ENCODE results near the gene BRD9.

DNA sequence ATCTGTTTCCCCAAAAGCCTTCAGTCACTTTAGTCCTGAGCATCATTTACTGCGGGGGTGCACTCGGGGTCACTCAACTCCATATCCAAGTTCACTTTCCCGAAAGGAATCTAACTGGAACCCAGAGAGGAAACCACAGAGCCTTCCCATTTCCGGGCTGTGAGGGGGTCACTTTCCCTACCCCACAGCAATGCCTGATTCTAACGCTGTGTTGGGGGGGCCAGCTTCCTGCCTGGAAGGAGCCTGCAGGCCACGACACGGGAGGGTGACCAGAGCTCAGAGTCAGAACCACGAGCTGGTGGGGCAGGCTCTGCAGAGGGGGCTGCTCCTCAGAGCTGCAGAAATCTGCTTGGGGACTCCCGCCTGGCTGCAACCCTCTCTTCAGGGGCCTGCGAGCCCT, 20.3 kb downstream of the BRD9 start:
- TF ChIP-seq U2AF2 (IDR thresholded peaks at IDR 0.05; ENCODE audit: low read depth, low read length) (no peak), YY1 (IDR thresholded peaks at IDR 0.05; ENCODE audit: insufficient read depth, insufficient replicate concordance, low read depth, low read length) (no peak), RXRA (CRISPR knock-in tag; IDR thresholded peaks at IDR 0.05) (no peak), SP1 (IDR thresholded peaks at IDR 0.05) (no peak), SP1 (CRISPR knock-in tag; IDR thresholded peaks at IDR 0.05) (no peak), ZBTB7B (CRISPR knock-in tag; IDR thresholded peaks at IDR 0.05) (no peak), ZNF556 (CRISPR knock-in tag; IDR thresholded peaks at IDR 0.05; ENCODE audit: borderline replicate concordance) (no peak), XRCC5 (optimal IDR thresholded peaks at IDR 0.05; ENCODE audit: low read length) (no peak), ZNF121 (CRISPR knock-in tag; IDR thresholded peaks at IDR 0.05) (no peak)
- TF ChIP-seq, protein P1, sequence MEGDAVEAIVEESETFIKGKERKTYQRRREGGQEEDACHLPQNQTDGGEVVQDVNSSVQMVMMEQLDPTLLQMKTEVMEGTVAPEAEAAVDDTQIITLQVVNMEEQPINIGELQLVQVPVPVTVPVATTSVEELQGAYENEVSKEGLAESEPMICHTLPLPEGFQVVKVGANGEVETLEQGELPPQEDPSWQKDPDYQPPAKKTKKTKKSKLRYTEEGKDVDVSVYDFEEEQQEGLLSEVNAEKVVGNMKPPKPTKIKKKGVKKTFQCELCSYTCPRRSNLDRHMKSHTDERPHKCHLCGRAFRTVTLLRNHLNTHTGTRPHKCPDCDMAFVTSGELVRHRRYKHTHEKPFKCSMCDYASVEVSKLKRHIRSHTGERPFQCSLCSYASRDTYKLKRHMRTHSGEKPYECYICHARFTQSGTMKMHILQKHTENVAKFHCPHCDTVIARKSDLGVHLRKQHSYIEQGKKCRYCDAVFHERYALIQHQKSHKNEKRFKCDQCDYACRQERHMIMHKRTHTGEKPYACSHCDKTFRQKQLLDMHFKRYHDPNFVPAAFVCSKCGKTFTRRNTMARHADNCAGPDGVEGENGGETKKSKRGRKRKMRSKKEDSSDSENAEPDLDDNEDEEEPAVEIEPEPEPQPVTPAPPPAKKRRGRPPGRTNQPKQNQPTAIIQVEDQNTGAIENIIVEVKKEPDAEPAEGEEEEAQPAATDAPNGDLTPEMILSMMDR (CRISPR knock-in tag; IDR thresholded peaks at IDR 0.05), result no peak
- TF ChIP-seq, protein P2, sequence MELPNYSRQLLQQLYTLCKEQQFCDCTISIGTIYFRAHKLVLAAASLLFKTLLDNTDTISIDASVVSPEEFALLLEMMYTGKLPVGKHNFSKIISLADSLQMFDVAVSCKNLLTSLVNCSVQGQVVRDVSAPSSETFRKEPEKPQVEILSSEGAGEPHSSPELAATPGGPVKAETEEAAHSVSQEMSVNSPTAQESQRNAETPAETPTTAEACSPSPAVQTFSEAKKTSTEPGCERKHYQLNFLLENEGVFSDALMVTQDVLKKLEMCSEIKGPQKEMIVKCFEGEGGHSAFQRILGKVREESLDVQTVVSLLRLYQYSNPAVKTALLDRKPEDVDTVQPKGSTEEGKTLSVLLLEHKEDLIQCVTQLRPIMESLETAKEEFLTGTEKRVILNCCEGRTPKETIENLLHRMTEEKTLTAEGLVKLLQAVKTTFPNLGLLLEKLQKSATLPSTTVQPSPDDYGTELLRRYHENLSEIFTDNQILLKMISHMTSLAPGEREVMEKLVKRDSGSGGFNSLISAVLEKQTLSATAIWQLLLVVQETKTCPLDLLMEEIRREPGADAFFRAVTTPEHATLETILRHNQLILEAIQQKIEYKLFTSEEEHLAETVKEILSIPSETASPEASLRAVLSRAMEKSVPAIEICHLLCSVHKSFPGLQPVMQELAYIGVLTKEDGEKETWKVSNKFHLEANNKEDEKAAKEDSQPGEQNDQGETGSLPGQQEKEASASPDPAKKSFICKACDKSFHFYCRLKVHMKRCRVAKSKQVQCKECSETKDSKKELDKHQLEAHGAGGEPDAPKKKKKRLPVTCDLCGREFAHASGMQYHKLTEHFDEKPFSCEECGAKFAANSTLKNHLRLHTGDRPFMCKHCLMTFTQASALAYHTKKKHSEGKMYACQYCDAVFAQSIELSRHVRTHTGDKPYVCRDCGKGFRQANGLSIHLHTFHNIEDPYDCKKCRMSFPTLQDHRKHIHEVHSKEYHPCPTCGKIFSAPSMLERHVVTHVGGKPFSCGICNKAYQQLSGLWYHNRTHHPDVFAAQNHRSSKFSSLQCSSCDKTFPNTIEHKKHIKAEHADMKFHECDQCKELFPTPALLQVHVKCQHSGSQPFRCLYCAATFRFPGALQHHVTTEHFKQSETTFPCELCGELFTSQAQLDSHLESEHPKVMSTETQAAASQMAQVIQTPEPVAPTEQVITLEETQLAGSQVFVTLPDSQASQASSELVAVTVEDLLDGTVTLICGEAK (IDR thresholded peaks at IDR 0.05), result no peak
- TF ChIP-seq, protein P2 (CRISPR knock-in tag; IDR thresholded peaks at IDR 0.05), result no peak
- TF ChIP-seq, protein P3, sequence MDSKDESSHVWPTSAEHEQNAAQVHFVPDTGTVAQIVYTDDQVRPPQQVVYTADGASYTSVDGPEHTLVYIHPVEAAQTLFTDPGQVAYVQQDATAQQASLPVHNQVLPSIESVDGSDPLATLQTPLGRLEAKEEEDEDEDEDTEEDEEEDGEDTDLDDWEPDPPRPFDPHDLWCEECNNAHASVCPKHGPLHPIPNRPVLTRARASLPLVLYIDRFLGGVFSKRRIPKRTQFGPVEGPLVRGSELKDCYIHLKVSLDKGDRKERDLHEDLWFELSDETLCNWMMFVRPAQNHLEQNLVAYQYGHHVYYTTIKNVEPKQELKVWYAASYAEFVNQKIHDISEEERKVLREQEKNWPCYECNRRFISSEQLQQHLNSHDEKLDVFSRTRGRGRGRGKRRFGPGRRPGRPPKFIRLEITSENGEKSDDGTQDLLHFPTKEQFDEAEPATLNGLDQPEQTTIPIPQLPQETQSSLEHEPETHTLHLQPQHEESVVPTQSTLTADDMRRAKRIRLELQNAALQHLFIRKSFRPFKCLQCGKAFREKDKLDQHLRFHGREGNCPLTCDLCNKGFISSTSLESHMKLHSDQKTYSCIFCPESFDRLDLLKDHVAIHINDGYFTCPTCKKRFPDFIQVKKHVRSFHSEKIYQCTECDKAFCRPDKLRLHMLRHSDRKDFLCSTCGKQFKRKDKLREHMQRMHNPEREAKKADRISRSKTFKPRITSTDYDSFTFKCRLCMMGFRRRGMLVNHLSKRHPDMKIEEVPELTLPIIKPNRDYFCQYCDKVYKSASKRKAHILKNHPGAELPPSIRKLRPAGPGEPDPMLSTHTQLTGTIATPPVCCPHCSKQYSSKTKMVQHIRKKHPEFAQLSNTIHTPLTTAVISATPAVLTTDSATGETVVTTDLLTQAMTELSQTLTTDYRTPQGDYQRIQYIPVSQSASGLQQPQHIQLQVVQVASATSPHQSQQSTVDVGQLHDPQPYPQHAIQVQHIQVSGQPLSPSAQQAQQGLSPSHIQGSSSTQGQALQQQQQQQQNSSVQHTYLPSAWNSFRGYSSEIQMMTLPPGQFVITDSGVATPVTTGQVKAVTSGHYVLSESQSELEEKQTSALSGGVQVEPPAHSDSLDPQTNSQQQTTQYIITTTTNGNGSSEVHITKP (CRISPR knock-in tag; IDR thresholded peaks at IDR 0.05; ENCODE audit: low read depth), result no peak
- TF ChIP-seq, protein P4, sequence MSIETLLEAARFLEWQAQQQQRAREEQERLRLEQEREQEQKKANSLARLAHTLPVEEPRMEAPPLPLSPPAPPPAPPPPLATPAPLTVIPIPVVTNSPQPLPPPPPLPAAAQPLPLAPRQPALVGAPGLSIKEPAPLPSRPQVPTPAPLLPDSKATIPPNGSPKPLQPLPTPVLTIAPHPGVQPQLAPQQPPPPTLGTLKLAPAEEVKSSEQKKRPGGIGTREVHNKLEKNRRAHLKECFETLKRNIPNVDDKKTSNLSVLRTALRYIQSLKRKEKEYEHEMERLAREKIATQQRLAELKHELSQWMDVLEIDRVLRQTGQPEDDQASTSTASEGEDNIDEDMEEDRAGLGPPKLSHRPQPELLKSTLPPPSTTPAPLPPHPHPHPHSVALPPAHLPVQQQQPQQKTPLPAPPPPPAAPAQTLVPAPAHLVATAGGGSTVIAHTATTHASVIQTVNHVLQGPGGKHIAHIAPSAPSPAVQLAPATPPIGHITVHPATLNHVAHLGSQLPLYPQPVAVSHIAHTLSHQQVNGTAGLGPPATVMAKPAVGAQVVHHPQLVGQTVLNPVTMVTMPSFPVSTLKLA (IDR thresholded peaks at IDR 0.05), result no peak
- TF ChIP-seq, protein P5, sequence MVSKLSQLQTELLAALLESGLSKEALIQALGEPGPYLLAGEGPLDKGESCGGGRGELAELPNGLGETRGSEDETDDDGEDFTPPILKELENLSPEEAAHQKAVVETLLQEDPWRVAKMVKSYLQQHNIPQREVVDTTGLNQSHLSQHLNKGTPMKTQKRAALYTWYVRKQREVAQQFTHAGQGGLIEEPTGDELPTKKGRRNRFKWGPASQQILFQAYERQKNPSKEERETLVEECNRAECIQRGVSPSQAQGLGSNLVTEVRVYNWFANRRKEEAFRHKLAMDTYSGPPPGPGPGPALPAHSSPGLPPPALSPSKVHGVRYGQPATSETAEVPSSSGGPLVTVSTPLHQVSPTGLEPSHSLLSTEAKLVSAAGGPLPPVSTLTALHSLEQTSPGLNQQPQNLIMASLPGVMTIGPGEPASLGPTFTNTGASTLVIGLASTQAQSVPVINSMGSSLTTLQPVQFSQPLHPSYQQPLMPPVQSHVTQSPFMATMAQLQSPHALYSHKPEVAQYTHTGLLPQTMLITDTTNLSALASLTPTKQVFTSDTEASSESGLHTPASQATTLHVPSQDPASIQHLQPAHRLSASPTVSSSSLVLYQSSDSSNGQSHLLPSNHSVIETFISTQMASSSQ (IDR thresholded peaks at IDR 0.05; ENCODE audit: low read depth), result no peak
- TF ChIP-seq, protein P5 (CRISPR knock-in tag; IDR thresholded peaks at IDR 0.05; ENCODE audit: borderline replicate concordance), result no peak

Measured in HepG2 (cell line).